H9 (cell line): Measurements from ENCODE around the gene CTF1. TPM values are rescaled to one million over a fixed set of nuclear protein-coding genes. Genes with fewer than 3 reads are reported as not detected.

Experiments
- DNase-seq: peaks from one replicate; pipeline ENCODE4 v3.0.0-alpha.2; 2017
- H2AFZ ChIP-seq: one replicate; pipeline ENCODE4 v1.6.1; 2013; ENCODE audit warnings: mild to moderate bottlenecking, low read length, control low read depth, moderate library complexity
- H2AK5ac ChIP-seq: 2 replicates; pipeline ENCODE4 v1.6.1; 2013; ENCODE audit warnings: low read length, control low read depth, mixed read lengths; ENCODE audit not compliant: insufficient read length
- H2BK120ac ChIP-seq: one replicate; pipeline ENCODE4 v1.6.1; 2013; ENCODE audit warnings: low read depth, mild to moderate bottlenecking, low read length, control low read depth, inconsistent platforms; ENCODE audit not compliant: poor library complexity, severe bottlenecking
- H2BK12ac ChIP-seq: 2 replicates; pipeline ENCODE4 v1.6.1; 2013; ENCODE audit warnings: low read length, control low read depth, mixed read lengths, low read depth; ENCODE audit not compliant: insufficient read length
- H2BK15ac ChIP-seq: 2 replicates; pipeline ENCODE4 v1.6.1; 2013; ENCODE audit warnings: low read depth, low read length, control low read depth
- H2BK20ac ChIP-seq: one replicate; pipeline ENCODE4 v1.6.1; 2013; ENCODE audit warnings: low read depth, mild to moderate bottlenecking, low read length, control low read depth, inconsistent platforms; ENCODE audit not compliant: poor library complexity, severe bottlenecking
- H2BK5ac ChIP-seq: 2 replicates; pipeline ENCODE4 v1.6.1; 2013; ENCODE audit warnings: low read length, control low read depth, mixed read lengths; ENCODE audit not compliant: insufficient read length
- H3K14ac ChIP-seq: 2 replicates; pipeline ENCODE4 v1.6.1; 2013; ENCODE audit warnings: low read length, control low read depth; ENCODE audit not compliant: insufficient read depth
- H3K18ac ChIP-seq: 2 replicates; pipeline ENCODE4 v1.6.1; 2013; ENCODE audit warnings: low read depth, mild to moderate bottlenecking, mixed read lengths, low read length, control low read depth; ENCODE audit not compliant: insufficient read length
- H3K23ac ChIP-seq: 2 replicates; pipeline ENCODE4 v1.6.1; 2013; ENCODE audit warnings: low read length, control low read depth, mixed read lengths, low read depth; ENCODE audit not compliant: insufficient read length
- H3K23me2 ChIP-seq: 2 replicates; pipeline ENCODE4 v1.6.1; 2013; ENCODE audit warnings: low read depth, mild to moderate bottlenecking, mixed read lengths, low read length, control low read depth; ENCODE audit not compliant: insufficient read length, poor library complexity, severe bottlenecking
- H3K27ac ChIP-seq: 2 replicates; pipeline ENCODE4 v1.5.1; 2013; ENCODE audit warnings: low read length, control low read depth, mixed read lengths, low read depth; ENCODE audit not compliant: insufficient read length
- H3K27me3 ChIP-seq: 2 replicates; pipeline ENCODE4 v1.6.1; 2013; ENCODE audit warnings: low read length, control low read depth, inconsistent platforms; ENCODE audit not compliant: insufficient read depth
- H3K4ac ChIP-seq: 2 replicates; pipeline ENCODE4 v1.6.1; 2013; ENCODE audit warnings: low read depth, mild to moderate bottlenecking, control low read depth, inconsistent platforms, low read length, moderate library complexity
- H3K4me1 ChIP-seq: 2 replicates; pipeline ENCODE4 v1.6.1; 2013; ENCODE audit warnings: low read length, control low read depth, inconsistent platforms; ENCODE audit not compliant: insufficient read depth
- H3K4me2 ChIP-seq: 2 replicates; pipeline ENCODE4 v1.6.1; 2013; ENCODE audit warnings: low read length, control low read depth, mixed read lengths; ENCODE audit not compliant: insufficient read length, insufficient read depth
- H3K56ac ChIP-seq: 2 replicates; pipeline ENCODE4 v1.6.1; 2013; ENCODE audit warnings: low read depth, mild to moderate bottlenecking, mixed read lengths, low read length, control low read depth; ENCODE audit not compliant: insufficient read length
- H3K79me1 ChIP-seq: 2 replicates; pipeline ENCODE4 v1.6.1; 2013; ENCODE audit warnings: low read depth, mild to moderate bottlenecking, moderate library complexity, low read length, control low read depth, inconsistent platforms; ENCODE audit not compliant: insufficient read depth, poor library complexity, severe bottlenecking
- H3K79me2 ChIP-seq: 2 replicates; pipeline ENCODE4 v1.6.1; 2013; ENCODE audit warnings: low read length, control low read depth, inconsistent platforms; ENCODE audit not compliant: insufficient read depth
- H3K9ac ChIP-seq: 2 replicates; pipeline ENCODE4 v1.6.1; 2013; ENCODE audit warnings: low read length, control low read depth, mixed read lengths; ENCODE audit not compliant: insufficient read length; ENCODE audit errors: extremely low read depth
- H3K9me3 ChIP-seq: one replicate; pipeline ENCODE4 v1.6.1; 2013; ENCODE audit warnings: low read depth, low read length, inconsistent platforms; ENCODE audit not compliant: control insufficient read depth
- H3T11ph ChIP-seq: one replicate; pipeline ENCODE4 v1.6.1; 2013; ENCODE audit warnings: mild to moderate bottlenecking, low read length, control low read depth, inconsistent platforms
- H4K20me1 ChIP-seq: one replicate; pipeline ENCODE4 v1.6.1; 2013; ENCODE audit not compliant: control insufficient read depth, insufficient read length, insufficient read depth
- H4K5ac ChIP-seq: 2 replicates; pipeline ENCODE4 v1.6.1; 2013; ENCODE audit warnings: low read depth, mild to moderate bottlenecking, mixed read lengths, low read length, control low read depth; ENCODE audit not compliant: insufficient read length
- H4K8ac ChIP-seq: replicated peaks from 2 replicates; pipeline ENCODE4 v1.6.1; 2013; ENCODE audit warnings: low read length, control low read depth, mixed read lengths, low read depth; ENCODE audit not compliant: insufficient read length
- H4K91ac ChIP-seq: 2 replicates; pipeline ENCODE4 v1.6.1; 2013; ENCODE audit warnings: low read depth, mild to moderate bottlenecking, moderate library complexity, mixed read lengths, low read length, control low read depth; ENCODE audit not compliant: insufficient read length
- H3K27ac Mint-ChIP-seq, 3 experiments: 2 replicates in 2 of 3; 3 replicates in 1 of 3; pipeline ENCODE4 v1.8.0; 2020 to 2021; ENCODE audit warnings: mixed read lengths in 3 of 3, mild to moderate bottlenecking in 1 of 3, moderate library complexity in 1 of 3
- H3K27me3 Mint-ChIP-seq: 2 replicates; pipeline ENCODE4 v1.8.0; 2021; ENCODE audit warnings: low read depth, mild to moderate bottlenecking, moderate library complexity, mixed read lengths
- H3K36me3 Mint-ChIP-seq, 3 experiments: 2 replicates in 2 of 3; 3 replicates in 1 of 3; pipeline ENCODE4 v1.8.0; 2020 to 2021; ENCODE audit warnings: low read depth in 3 of 3, mixed read lengths in 3 of 3; ENCODE audit not compliant: insufficient read depth in 1 of 3
- H3K4me1 Mint-ChIP-seq, 2 experiments: 2 replicates each; pipeline ENCODE4 v1.8.0; 2020; ENCODE audit warnings: mixed read lengths in 2 of 2
- H3K4me3 Mint-ChIP-seq, 2 experiments: 2 replicates in 1 of 2; 3 replicates in 1 of 2; pipeline ENCODE4 v1.8.0; 2020 to 2021; ENCODE audit warnings: mild to moderate bottlenecking in 2 of 2, mixed read lengths in 2 of 2, moderate library complexity in 1 of 2
- H3K9me3 Mint-ChIP-seq, 2 experiments: 2 replicates in 1 of 2; 3 replicates in 1 of 2; pipeline ENCODE4 v1.8.0; 2020; ENCODE audit warnings: mild to moderate bottlenecking in 2 of 2, mixed read lengths in 2 of 2, moderate library complexity in 1 of 2
- CTCF ChIP-seq: fragments of 200-600 bp; sonication (generic); conservative IDR thresholded peaks from 3 replicates; pipeline ENCODE4 v1.8.0; 2021; ENCODE audit warnings: antibody characterized with exemption, mild to moderate bottlenecking
- WGBS: extraction: QIAGEN DNeasy Blood & Tissue Kit; methylation state at CpG from one replicate; pipeline ENCODE4 v1.1.7; 2013; ENCODE audit warnings: missing lambda C conversion rate, low lambda C conversion rate, mixed read lengths; ENCODE audit not compliant: insufficient read length; ENCODE audit errors: extremely low coverage; 5-methylcytosine and 5-hydroxymethylcytosine counted together
- total RNA-seq: library from RNA; stranded (reverse); gene quantifications from 2 replicates; pipeline ENCODE4 v1.2.1, GENCODE V29; 2021

Gene CTF1
- total RNA-seq, 1 experiment from 2014 or later, result 0.72 TPM

GRCh38 chr16:30931068-30931650, 34.7 kb downstream of the CTF1 start:
- Histone ChIP-seq H3K18ac (no peak overlapping the region), H3K23ac (no peak overlapping the region), H3K27me3 (no peaks in the 10 kb centered on the region), H3K23me2 (no peaks in the 10 kb centered on the region), H3K56ac (no peak overlapping the region), H2BK120ac (no peak overlapping the region), H3K27ac (no peak overlapping the region), H3K4me1 (no peaks in the 10 kb centered on the region), H3K9me3 (no peaks in the 10 kb centered on the region), H2BK5ac (no peak overlapping the region), H4K8ac (no peak overlapping the region), H3K4me2 (no peak overlapping the region), H2AFZ (no peak overlapping the region), H2BK12ac (no peak overlapping the region), H3K79me1 (no peaks in the 10 kb centered on the region), H3K79me2 (no peaks in the 10 kb centered on the region; the same call in 1 of the 2 replicates), H4K91ac (no peak overlapping the region), H3K14ac (no peak overlapping the region), H2AK5ac (no peak overlapping the region), H4K5ac (no peak overlapping the region), H3K4ac (no peak overlapping the region), H2BK20ac (no peak overlapping the region), H3K9ac (no peak overlapping the region), H2BK15ac (no peak overlapping the region), H3T11ph (no peak overlapping the region), H4K20me1 (no peaks in the 10 kb centered on the region)
- no peak for DNase-seq
- no peak for TF ChIP-seq CTCF
- no peaks in the 10 kb centered on the region for H3K27me3 Mint-ChIP-seq
- no peaks in the 10 kb centered on the region for H3K9me3 Mint-ChIP-seq
- no peak overlapping the region for H3K4me3 Mint-ChIP-seq
- peaks cover 41 to 55% (median 52%) of the 10 kb centered on the region in 3 experiments for H3K36me3 Mint-ChIP-seq
- H3K27ac Mint-ChIP-seq, result peak overlapping the region in 1 of 3 experiments; percentile 47; a peak in 1 of 7 replicates
- H3K4me1 Mint-ChIP-seq, result peaks cover 8 to 21% of the 10 kb centered on the region in 2 experiments
- no CpG with 5 or more reads among the region's 12 CpGs for WGBS
